CD4-positive, CD25-positive, alpha-beta regulatory T cell (primary cell): Measurements from ENCODE around the gene BRCC3. TPM values are rescaled to one million over a fixed set of nuclear protein-coding genes. Genes with fewer than 3 reads are reported as not detected.

Experiments
- ATAC-seq, 2 donors: fragments of 150-1000 bp; cut with Tn5 transposase; one replicate each; pipeline ENCODE4 v1.10.0; 2021; ENCODE audit warnings: low read depth in 2 of 2, moderate number of reproducible peaks in 2 of 2, moderate library complexity in 1 of 2
- DNase-seq, 3 donors: peaks; one replicate each; pipeline versions ENCODE4 v3.0.0 to v3.0.0-alpha.2; 2012 to 2022; ENCODE audit warnings: mixed read lengths in 1 of 3
- H3K27ac ChIP-seq: one replicate; pipeline ENCODE4 v1.7.0; 2013; ENCODE audit warnings: mild to moderate bottlenecking, low read length; ENCODE audit not compliant: insufficient read depth, poor library complexity, severe bottlenecking
- H3K27me3 ChIP-seq: one replicate; pipeline ENCODE4 v1.7.0; 2013; ENCODE audit warnings: low read length; ENCODE audit not compliant: control insufficient read depth, insufficient read depth
- H3K36me3 ChIP-seq: one replicate; pipeline ENCODE4 v1.7.0; 2013; ENCODE audit warnings: mild to moderate bottlenecking, low read length, moderate library complexity; ENCODE audit not compliant: control insufficient read depth, insufficient read depth
- H3K4me1 ChIP-seq: 2 replicates; pipeline ENCODE4 v1.7.0; 2013; ENCODE audit warnings: mild to moderate bottlenecking, low read length; ENCODE audit not compliant: insufficient read depth, control insufficient read depth, poor library complexity, severe bottlenecking
- H3K4me3 ChIP-seq: one replicate; pipeline ENCODE4 v1.7.0; 2013; ENCODE audit warnings: low read depth, mild to moderate bottlenecking, low read length, moderate library complexity
- H3K9me3 ChIP-seq, 2 experiments: 1 replicate in 1 of 2; 2 replicates in 1 of 2; pipeline ENCODE4 v1.7.0; 2013; ENCODE audit warnings: low read length in 2 of 2, mild to moderate bottlenecking in 1 of 2, moderate library complexity in 1 of 2; ENCODE audit not compliant: control insufficient read depth in 2 of 2
- H3K27ac Mint-ChIP-seq, 3 donors: one replicate each; pipeline ENCODE4 v1.8.0; 2020 to 2022; ENCODE audit warnings: mild to moderate bottlenecking in 3 of 3, mixed read lengths in 3 of 3, moderate library complexity in 2 of 3
- H3K27me3 Mint-ChIP-seq: one replicate; pipeline ENCODE4 v1.8.0; 2022; ENCODE audit warnings: mild to moderate bottlenecking, mixed read lengths
- H3K36me3 Mint-ChIP-seq: one replicate; pipeline ENCODE4 v1.8.0; 2020; ENCODE audit warnings: mixed read lengths
- H3K4me1 Mint-ChIP-seq, 4 donors: one replicate each; pipeline ENCODE4 v1.8.0; 2020 to 2022; ENCODE audit warnings: mixed read lengths in 4 of 4, mild to moderate bottlenecking in 1 of 4
- H3K4me3 Mint-ChIP-seq, 4 donors: one replicate each; pipeline ENCODE4 v1.8.0; 2020 to 2022; ENCODE audit warnings: mild to moderate bottlenecking in 4 of 4, mixed read lengths in 4 of 4, moderate library complexity in 3 of 4
- H3K9me3 Mint-ChIP-seq, 7 donors: one replicate each; pipeline ENCODE4 v1.8.0; 2020 to 2022; ENCODE audit warnings: mixed read lengths in 7 of 7, mild to moderate bottlenecking in 3 of 7, moderate library complexity in 2 of 7
- polyA plus RNA-seq, 4 donors: library from polyadenylated mRNA; unstranded; fragments of 300-500 nt; fragmentation: Illumina TruSeq; gene quantifications; one replicate each; pipeline ENCODE4 v1.2.3, GENCODE V29; 2021
- total RNA-seq: library from RNA; stranded (reverse); gene quantifications from one replicate; pipeline ENCODE4 v1.2.3, GENCODE V29; 2022

Gene BRCC3
- total RNA-seq, result 13.7 TPM
- polyA plus RNA-seq, result 10 to 100 TPM; 22.3 to 26.8 (median 25.0) TPM

DNA sequence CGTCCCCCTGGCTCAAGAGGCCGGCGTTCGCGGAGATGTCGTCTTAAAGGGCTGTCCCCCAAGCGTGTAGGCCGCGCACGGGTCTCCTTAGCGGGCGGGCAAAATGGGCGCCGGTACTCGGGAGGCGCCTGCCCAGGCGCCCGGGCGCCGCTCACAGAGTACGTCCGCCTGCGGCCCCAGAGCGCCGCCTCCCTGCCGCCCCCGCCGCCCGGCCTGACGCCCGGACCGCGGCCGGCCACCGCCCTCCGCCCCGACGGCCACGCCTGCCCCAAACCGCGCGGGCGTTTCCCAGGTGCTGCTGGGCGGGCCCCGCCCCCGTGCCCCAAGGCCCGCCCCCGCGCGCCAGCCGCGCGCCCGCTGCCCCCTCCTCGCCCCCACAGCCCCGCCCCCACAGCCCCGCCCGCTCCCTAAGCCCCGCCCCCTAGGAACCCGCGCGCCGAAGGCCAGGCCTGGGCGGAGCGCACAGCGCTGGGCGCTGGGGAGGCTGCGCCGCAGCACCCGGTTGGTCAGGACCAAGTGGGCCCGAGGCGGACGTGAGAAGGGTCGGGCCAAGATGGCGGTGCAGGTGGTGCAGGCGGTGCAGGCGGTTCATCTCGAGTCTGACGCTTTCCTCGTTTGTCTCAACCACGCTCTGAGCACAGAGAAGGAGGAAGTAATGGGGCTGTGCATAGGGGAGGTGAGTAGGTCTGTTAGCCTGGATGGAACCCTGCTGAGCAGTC, at the start of gene BRCC3, which contains the start of the genes CMC4 and MTCP1:
BRCC3 (plus strand) TSS at position 534 of the 719 bp plus-strand sequence; CDS start at position 554, 20 bp downstream.
CMC4 (minus strand) TSS at position 162 of the 719 bp plus-strand sequence. CDS start 7,113 bp downstream, outside the sequence.
MTCP1 (minus strand) TSS at position 162 of the 719 bp plus-strand sequence. CDS start 5,126 bp downstream, outside the sequence.
- H3K4me3 Mint-ChIP-seq, result peak within 1 kb of the TSS; percentile 89 to 97 (median 94)
- Histone ChIP-seq H3K9me3 (no peaks in the 10 kb centered on the region), H3K27ac (peak within 1 kb of the TSS; percentile 82), H3K27me3 (no peaks in the 10 kb centered on the region), H3K4me1 (peaks cover 31% of the 10 kb centered on the region), H3K36me3 (peaks cover 7% of the 10 kb centered on the region), H3K4me3 (peak within 1 kb of the TSS; percentile 92)
- H3K36me3 Mint-ChIP-seq, result peaks cover 12% of the 10 kb centered on the region
- peaks cover 0 to 2% (median 0%) of the 10 kb centered on the region in 7 donors for H3K9me3 Mint-ChIP-seq
- peak within 1 kb of the TSS; percentile 89 to 94 (median 93) for H3K27ac Mint-ChIP-seq
- ATAC-seq (peak; percentile 81 to 82), DNase-seq (peak; percentile 73 to 84 (median 76))
- H3K4me1 Mint-ChIP-seq, result peaks cover 9 to 60% (median 43%) of the 10 kb centered on the region in 4 donors
- H3K27me3 Mint-ChIP-seq, result no peaks in the 10 kb centered on the region

- Mint-ChIP-seq H3K36me3 (no peaks in the 10 kb centered on the region), H3K27me3 (peaks cover 22% of the 10 kb centered on the region), H3K4me3 (no peak within 1 kb of the TSS), H3K4me1 (peaks cover 0 to 5% (median 4%) of the 10 kb centered on the region in 4 donors), H3K27ac (no peak within 1 kb of the TSS), H3K9me3 (no peaks in the 10 kb centered on the region)
- Histone ChIP-seq H3K36me3 (no peaks in the 10 kb centered on the region), H3K27ac (no peak within 1 kb of the TSS), H3K4me1 (peaks cover 3% of the 10 kb centered on the region), H3K9me3 (no peaks in the 10 kb centered on the region), H3K27me3 (peaks cover 6% of the 10 kb centered on the region), H3K4me3 (no peak within 1 kb of the TSS)
- DNase-seq (no peak), ATAC-seq (no peak)
Observed at GRCh38 chrX:155022585-155022984, 48.7 kb upstream of the BRCC3 start, which contains the start of gene F8. TSS of gene F8 (minus strand) at chrX:155022723. CDS start at chrX:155022552, 171 bp downstream.

DNA sequence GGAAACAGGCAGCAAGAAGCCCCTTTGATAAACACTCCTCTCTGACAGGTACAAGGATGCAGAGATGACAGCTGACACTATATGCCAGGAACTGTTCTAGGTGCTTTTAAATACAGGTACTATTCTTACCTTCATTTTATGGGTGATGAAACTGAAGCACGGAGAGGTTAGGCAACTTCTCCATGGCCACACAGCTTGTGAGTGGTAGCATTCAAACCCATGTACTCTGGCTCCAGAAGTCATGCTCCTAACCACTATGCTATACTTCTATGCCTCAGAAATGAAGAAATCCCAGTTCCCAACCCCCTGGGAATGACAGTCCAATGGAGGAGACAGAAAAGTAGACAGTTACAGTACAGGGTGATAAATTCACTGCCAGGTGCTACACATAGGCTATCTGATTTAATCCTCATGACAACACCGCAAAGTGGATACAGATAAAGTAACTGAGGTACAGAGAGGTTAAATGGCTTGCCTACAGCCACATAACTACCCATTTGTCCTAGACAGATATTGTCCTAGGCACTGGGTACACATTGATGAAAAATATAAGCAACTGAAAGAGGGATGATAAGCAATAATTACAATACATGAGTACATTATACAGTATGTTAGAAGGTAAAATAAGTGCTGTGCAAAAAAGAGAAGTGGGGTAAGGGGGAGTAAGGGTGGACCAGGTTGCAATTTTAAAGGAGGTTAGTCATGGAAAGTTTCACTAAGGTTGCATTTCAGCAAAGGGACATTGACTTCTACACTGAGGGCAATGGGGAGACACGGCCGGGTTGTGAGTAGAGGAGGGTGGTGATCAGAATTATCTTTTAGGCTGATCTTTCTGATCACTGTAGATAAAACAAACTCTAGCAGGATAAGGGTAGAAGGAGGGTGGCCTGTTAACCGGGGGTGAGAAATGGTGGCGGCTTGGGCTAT, 47.1 kb upstream of the BRCC3 start:
- Mint-ChIP-seq H3K9me3 (no peaks in the 10 kb centered on the region), H3K4me1 (peaks cover 8 to 20% (median 12%) of the 10 kb centered on the region in 4 donors), H3K36me3 (no peaks in the 10 kb centered on the region), H3K27ac (peak overlapping the region in 1 of 3 donors; percentile 36), H3K27me3 (peaks cover 22% of the 10 kb centered on the region), H3K4me3 (peak overlapping the region in 2 of 4 donors; percentile 10 to 25)
- no peak for DNase-seq
- no peak overlapping the region for H3K4me3 ChIP-seq
- peaks cover 7% of the 10 kb centered on the region for H3K4me1 ChIP-seq
- peaks cover 2% of the 10 kb centered on the region for H3K27me3 ChIP-seq
- no peaks in the 10 kb centered on the region for H3K9me3 ChIP-seq
- H3K27ac ChIP-seq, result no peak overlapping the region
- no peaks in the 10 kb centered on the region for H3K36me3 ChIP-seq
- ATAC-seq, result no peak

- H3K4me1 ChIP-seq, result peaks cover 7% of the 10 kb centered on the region
- Mint-ChIP-seq H3K27ac (peak overlapping the region; percentile 92 to 96 (median 92)), H3K4me3 (peak overlapping the region; percentile 82 to 90 (median 86)), H3K36me3 (no peaks in the 10 kb centered on the region), H3K4me1 (peaks cover 10 to 27% (median 15%) of the 10 kb centered on the region in 4 donors), H3K9me3 (no peaks in the 10 kb centered on the region), H3K27me3 (peaks cover 22% of the 10 kb centered on the region)
- no peak for DNase-seq
- peak overlapping the region; percentile 92 for H3K27ac ChIP-seq
- H3K27me3 ChIP-seq, result no peaks in the 10 kb centered on the region
- no peaks in the 10 kb centered on the region for H3K9me3 ChIP-seq
- no peak for ATAC-seq
- no peaks in the 10 kb centered on the region for H3K36me3 ChIP-seq
- peak overlapping the region; percentile 63 for H3K4me3 ChIP-seq
Observed at GRCh38 chrX:155026420-155026726, 44.9 kb upstream of the BRCC3 start.

DNA sequence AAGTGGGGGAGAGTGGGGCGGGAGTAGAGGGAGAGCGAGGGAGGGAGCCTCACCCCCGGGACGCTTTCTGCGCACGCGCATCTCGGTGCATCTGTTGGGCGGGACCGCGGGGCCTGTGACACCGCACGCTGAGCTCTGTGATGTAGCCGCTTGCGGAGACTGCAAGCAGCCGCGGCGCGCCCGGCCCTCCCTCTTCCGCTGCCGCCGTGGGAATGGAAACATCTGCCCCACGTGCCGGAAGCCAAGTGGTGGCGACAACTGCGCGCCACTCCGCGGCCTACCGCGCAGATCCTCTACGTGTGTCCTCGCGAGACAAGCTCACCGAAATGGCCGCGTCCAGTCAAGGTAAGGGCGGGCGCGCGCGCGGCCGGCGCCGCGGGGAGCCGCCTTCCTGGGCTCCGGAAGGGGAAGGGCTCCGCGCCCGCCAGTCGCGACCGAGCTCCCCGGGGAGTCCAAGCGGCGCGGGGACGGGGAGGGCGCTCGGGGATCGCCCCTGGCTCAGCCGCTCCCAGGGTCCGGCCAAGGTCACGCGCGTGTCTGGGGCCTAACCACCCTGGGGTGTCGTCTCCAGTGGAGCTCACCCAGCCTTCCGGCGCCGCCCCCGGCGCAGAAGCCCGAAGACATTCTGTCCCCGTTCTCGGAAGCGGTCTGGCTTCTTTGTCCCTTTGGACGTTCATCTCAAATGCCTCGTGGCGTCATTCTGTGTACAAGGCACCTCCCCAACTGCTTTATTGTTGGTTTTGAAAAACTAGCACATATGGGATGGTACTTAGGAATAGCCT, 44.4 kb upstream of the BRCC3 start, which contains the start of gene FUNDC2:
FUNDC2 (plus strand) TSS at position 118 of the 782 bp plus-strand sequence; CDS start at position 213, 95 bp downstream.
- no peaks in the 10 kb centered on the region for H3K9me3 Mint-ChIP-seq
- peak; percentile 92 to 94 for ATAC-seq
- no peaks in the 10 kb centered on the region for H3K27me3 ChIP-seq
- peak within 1 kb of the TSS; percentile 85 for H3K4me3 ChIP-seq
- peak within 1 kb of the TSS; percentile 89 to 96 (median 90) for H3K4me3 Mint-ChIP-seq
- H3K27ac ChIP-seq, result peak within 1 kb of the TSS; percentile 92
- peaks cover 12 to 30% (median 15%) of the 10 kb centered on the region in 4 donors for H3K4me1 Mint-ChIP-seq
- H3K36me3 Mint-ChIP-seq, result no peaks in the 10 kb centered on the region
- peaks cover 7% of the 10 kb centered on the region for H3K4me1 ChIP-seq
- H3K9me3 ChIP-seq, result no peaks in the 10 kb centered on the region
- peaks cover 17% of the 10 kb centered on the region for H3K27me3 Mint-ChIP-seq
- no peaks in the 10 kb centered on the region for H3K36me3 ChIP-seq
- H3K27ac Mint-ChIP-seq, result peak within 1 kb of the TSS; percentile 92 to 96 (median 92)
- peak; percentile 89 to 96 (median 93) for DNase-seq

DNA sequence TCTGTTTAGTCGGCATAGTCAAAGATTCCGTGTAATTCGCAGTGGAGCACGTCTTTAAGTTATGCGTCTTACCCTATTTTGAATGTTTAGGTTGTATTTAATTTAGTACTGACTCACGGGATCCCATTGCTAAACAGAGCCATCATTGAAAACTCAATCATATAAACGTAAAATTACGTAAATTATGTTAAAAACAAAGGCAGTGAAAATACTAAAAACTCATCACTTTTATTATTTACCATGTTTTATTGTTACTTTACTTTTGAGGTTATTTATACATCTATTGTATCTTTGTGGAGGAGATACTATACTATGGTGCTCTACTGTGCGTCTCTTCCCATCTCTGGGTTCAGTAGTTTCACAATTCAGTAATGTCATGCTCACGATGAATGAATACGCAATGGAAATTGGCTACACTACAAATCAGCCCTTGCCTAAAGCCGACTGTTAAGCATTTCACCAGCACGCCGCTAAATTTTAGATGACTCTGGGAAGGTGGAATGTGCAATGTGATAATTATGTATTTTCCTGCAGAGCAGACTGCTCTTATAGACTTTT, 43.7 kb upstream of the BRCC3 start:
- no peak for ATAC-seq
- H3K4me1 Mint-ChIP-seq, result peaks cover 12 to 31% (median 15%) of the 10 kb centered on the region in 4 donors

More for the DNA sequence above, 43.7 kb upstream of the BRCC3 start:
- Histone ChIP-seq H3K27ac (peak overlapping the region; percentile 92), H3K4me3 (peak overlapping the region; percentile 85), H3K36me3 (no peaks in the 10 kb centered on the region), H3K9me3 (no peaks in the 10 kb centered on the region), H3K27me3 (no peaks in the 10 kb centered on the region), H3K4me1 (peaks cover 7% of the 10 kb centered on the region)
- H3K27me3 Mint-ChIP-seq, result peaks cover 17% of the 10 kb centered on the region
- peak overlapping the region; percentile 86 to 93 (median 92) for H3K27ac Mint-ChIP-seq
- no peaks in the 10 kb centered on the region for H3K36me3 Mint-ChIP-seq
- peak overlapping the region; percentile 89 to 96 (median 90) for H3K4me3 Mint-ChIP-seq
- DNase-seq, result peak in 2 of 3 donors; percentile 22 to 41
- H3K9me3 Mint-ChIP-seq, result no peaks in the 10 kb centered on the region
